HepG2 (cell line): Measurements from ENCODE around the gene TMEM53. TPM values are rescaled to one million over a fixed set of nuclear protein-coding genes. Genes with fewer than 3 reads are reported as not detected.

Experiments
- DNMT1 ChIP-seq: sonication (generic); formaldehyde crosslinking; IDR thresholded peaks from 2 replicates; pipeline ENCODE4 v1.5.1; 2020; ENCODE audit warnings: mild to moderate bottlenecking, missing genetic modification reagents
- FOSL2 ChIP-seq: sonication (generic); formaldehyde crosslinking; IDR thresholded peaks from 2 replicates; pipeline ENCODE4 v1.4.0; 2020; ENCODE audit warnings: missing genetic modification reagents
- GATAD1 ChIP-seq: IDR thresholded peaks from 2 replicates; pipeline ENCODE4 v1.6.1; 2016; ENCODE audit warnings: missing genetic modification reagents, missing compliant biosample characterization
- NFIB ChIP-seq: sonication (generic); formaldehyde crosslinking; IDR thresholded peaks from 2 replicates; pipeline ENCODE4 v1.9.0; 2021; ENCODE audit warnings: missing genetic modification reagents, mild to moderate bottlenecking, borderline replicate concordance
- SALL2 ChIP-seq: sonication (generic); formaldehyde crosslinking; IDR thresholded peaks from 2 replicates; pipeline ENCODE4 v1.8.1; 2023; ENCODE audit warnings: mild to moderate bottlenecking, missing genetic modification reagents, inconsistent platforms
- ZNF124 ChIP-seq: sonication (generic); formaldehyde crosslinking; IDR thresholded peaks from 2 replicates; pipeline ENCODE4 v1.4.0; 2020; ENCODE audit warnings: missing genetic modification reagents
- ZNF446 ChIP-seq: sonication (generic); formaldehyde crosslinking; IDR thresholded peaks from 2 replicates; pipeline ENCODE4 v1.5.0; 2020; ENCODE audit warnings: mild to moderate bottlenecking, missing genetic modification reagents
- ZSCAN29 ChIP-seq: sonication (generic); formaldehyde crosslinking; conservative IDR thresholded peaks from 2 replicates; pipeline ENCODE4 v1.4.0; 2020; ENCODE audit warnings: mild to moderate bottlenecking, missing genetic modification reagents
- polyA plus RNA-seq, 8 experiments: library from polyadenylated mRNA; depleted of rRNA in 3 of 8; stranded (reverse) in 7 of 8; unstranded in 1 of 8; fragments of >200 nt; fragmentation: Illumina TruSeq in 4 of 8; extraction: Trizol in 4 of 8; gene quantifications; 2 replicates each; pipeline versions ENCODE4 v1.2.1 to v1.2.3, GENCODE V29; 2011 to 2016; ENCODE audit warnings: low read depth in 4 of 8, missing spikeins in 1 of 8, mixed read lengths in 1 of 8; ENCODE audit not compliant: insufficient read depth in 1 of 8
- total RNA-seq, 5 experiments: library from RNA; depleted of rRNA; stranded (reverse); fragments of >200 nt; fragmentation: Illumina TruSeq; extraction: Trizol; gene quantifications; 2 replicates each; pipeline ENCODE4 v1.2.3, GENCODE V29; 2016; ENCODE audit warnings: low read depth in 1 of 5
- TF ChIP-seq, protein P1 (sequence below): sonication (generic); formaldehyde crosslinking; IDR thresholded peaks from 2 replicates; pipeline ENCODE4 v1.5.0; 2020; ENCODE audit warnings: missing genetic modification reagents
- TF ChIP-seq, protein P2 (sequence below): sonication (generic); formaldehyde crosslinking; conservative IDR thresholded peaks from 2 replicates; pipeline ENCODE4 v1.8.1; 2023; ENCODE audit warnings: missing genetic modification reagents
- TF ChIP-seq, protein P3 (sequence below): IDR thresholded peaks from 2 replicates; pipeline ENCODE4 v1.6.1; 2012; ENCODE audit warnings: inconsistent platforms
- TF ChIP-seq, protein P4 (sequence below): sonication (generic); formaldehyde crosslinking; IDR thresholded peaks from 2 replicates; pipeline ENCODE4 v1.4.0; 2020; ENCODE audit warnings: missing genetic modification reagents
- TF ChIP-seq, protein P5 (sequence below): sonication (generic); formaldehyde crosslinking; IDR thresholded peaks from 2 replicates; pipeline ENCODE4 v1.8.1; 2023; ENCODE audit warnings: mild to moderate bottlenecking, inconsistent platforms, moderate library complexity, missing genetic modification reagents, borderline replicate concordance
- TF ChIP-seq, protein P6 (sequence below): sonication (generic); formaldehyde crosslinking; IDR thresholded peaks from 2 replicates; pipeline ENCODE4 v1.4.0; 2020; ENCODE audit warnings: mild to moderate bottlenecking, missing genetic modification reagents
- TF ChIP-seq, protein P7 (sequence below): sonication (generic); formaldehyde crosslinking; IDR thresholded peaks from 2 replicates; pipeline ENCODE4 v1.4.0; 2020; ENCODE audit warnings: mild to moderate bottlenecking, missing genetic modification reagents

Gene TMEM53
- total and polyA plus RNA-seq, 2 of the 13 experiments (the other 11 are each of a cell fraction or from before 2014, with no cell fraction given), result 12.6 to 20.2 TPM

DNA sequence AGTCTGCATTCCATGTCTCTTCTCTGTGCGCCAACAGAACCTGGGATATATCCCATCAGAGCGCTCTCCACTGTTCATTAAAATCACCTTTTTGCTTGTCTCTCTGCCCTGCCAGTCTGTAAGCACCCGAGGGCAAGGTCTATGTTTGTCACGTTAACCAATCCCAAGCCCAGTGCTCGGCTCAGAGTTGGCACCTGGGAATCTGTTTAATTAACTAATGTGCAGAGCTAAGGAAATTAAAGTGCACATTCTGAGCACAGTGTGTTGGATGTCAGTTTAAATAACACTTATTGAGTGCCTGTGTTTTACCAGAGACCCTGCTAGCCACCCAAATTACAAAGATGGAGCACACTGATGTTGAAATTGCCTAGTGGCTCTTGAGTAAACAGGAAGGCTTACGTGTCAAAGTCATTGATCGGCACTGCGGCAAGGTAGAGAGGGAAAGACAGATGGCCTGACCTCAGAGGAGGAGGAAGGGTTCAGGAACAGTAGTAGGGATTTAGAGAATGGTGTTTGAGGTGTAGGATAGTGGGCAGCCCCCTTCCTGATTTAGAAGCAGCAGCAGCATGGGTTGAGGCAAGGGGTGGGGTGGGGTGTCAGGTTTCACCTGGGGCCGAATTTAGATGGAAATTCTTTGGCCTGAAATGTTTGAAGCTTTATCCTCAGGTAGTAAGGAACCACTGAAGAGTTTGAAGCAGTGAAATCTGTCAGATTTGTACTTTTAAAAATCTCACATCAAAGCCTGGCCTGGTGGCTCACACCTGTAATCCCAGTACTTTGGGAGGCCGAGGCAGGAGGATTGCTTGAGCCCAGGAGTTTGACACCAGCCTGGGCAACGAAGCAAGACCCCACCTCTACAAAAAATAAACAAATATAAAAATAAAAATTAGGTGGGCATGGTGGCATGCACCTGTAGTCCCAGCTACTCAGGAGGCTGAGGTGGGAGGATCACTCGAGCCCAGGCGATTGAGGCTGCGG lies 7.9 kb upstream of the TMEM53 start (continued):
- TF ChIP-seq, protein P1, sequence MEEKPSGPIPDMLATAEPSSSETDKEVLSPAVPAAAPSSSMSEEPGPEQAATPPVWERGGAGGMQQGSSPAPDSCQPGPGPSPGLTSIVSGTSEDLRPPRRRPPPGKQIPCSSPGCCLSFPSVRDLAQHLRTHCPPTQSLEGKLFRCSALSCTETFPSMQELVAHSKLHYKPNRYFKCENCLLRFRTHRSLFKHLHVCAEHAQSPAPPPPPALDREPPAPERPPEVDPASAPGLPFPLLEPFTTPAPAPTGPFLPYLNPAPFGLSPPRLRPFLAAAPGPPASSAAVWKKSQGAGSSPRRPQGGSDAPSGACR (CRISPR knock-in tag), result peak; percentile 59; the same call in 1 of the 2 replicates
- TF ChIP-seq FOSL2 (CRISPR knock-in tag) (peak; percentile 92), DNMT1 (no peak), ZNF446 (no peak), GATAD1 (CRISPR knock-in tag) (peak; percentile 64), NFIB (CRISPR knock-in tag) (no peak), ZNF124 (peak; percentile 47; the same call in 1 of the 2 replicates), SALL2 (CRISPR knock-in tag) (0 out of 2 replicates have a peak, but pooled peaks have one; percentile 60), ZSCAN29 (CRISPR knock-in tag) (peak; percentile 29; the same call in 1 of the 2 replicates)
- TF ChIP-seq, protein P2, sequence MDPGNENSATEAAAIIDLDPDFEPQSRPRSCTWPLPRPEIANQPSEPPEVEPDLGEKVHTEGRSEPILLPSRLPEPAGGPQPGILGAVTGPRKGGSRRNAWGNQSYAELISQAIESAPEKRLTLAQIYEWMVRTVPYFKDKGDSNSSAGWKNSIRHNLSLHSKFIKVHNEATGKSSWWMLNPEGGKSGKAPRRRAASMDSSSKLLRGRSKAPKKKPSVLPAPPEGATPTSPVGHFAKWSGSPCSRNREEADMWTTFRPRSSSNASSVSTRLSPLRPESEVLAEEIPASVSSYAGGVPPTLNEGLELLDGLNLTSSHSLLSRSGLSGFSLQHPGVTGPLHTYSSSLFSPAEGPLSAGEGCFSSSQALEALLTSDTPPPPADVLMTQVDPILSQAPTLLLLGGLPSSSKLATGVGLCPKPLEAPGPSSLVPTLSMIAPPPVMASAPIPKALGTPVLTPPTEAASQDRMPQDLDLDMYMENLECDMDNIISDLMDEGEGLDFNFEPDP, result no peak
- TF ChIP-seq, protein P3, sequence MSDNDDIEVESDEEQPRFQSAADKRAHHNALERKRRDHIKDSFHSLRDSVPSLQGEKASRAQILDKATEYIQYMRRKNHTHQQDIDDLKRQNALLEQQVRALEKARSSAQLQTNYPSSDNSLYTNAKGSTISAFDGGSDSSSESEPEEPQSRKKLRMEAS, result peak; percentile 85
- TF ChIP-seq, protein P4, sequence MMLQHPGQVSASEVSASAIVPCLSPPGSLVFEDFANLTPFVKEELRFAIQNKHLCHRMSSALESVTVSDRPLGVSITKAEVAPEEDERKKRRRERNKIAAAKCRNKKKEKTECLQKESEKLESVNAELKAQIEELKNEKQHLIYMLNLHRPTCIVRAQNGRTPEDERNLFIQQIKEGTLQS (CRISPR knock-in tag), result peak; percentile 66; the same call in 1 of the 2 replicates
- TF ChIP-seq, protein P5, sequence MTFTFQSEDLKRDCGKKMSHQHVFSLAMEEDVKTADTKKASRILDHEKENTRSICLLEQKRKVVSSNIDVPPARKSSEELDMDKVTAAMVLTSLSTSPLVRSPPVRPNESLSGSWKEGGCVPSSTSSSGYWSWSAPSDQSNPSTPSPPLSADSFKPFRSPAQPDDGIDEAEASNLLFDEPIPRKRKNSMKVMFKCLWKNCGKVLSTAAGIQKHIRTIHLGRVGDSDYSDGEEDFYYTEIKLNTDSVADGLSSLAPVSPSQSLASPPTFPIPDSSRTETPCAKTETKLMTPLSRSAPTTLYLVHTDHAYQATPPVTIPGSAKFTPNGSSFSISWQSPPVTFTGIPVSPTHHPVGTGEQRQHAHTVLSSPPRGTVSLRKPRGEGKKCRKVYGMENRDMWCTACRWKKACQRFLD (CRISPR knock-in tag), result no peak
- TF ChIP-seq, protein P6, sequence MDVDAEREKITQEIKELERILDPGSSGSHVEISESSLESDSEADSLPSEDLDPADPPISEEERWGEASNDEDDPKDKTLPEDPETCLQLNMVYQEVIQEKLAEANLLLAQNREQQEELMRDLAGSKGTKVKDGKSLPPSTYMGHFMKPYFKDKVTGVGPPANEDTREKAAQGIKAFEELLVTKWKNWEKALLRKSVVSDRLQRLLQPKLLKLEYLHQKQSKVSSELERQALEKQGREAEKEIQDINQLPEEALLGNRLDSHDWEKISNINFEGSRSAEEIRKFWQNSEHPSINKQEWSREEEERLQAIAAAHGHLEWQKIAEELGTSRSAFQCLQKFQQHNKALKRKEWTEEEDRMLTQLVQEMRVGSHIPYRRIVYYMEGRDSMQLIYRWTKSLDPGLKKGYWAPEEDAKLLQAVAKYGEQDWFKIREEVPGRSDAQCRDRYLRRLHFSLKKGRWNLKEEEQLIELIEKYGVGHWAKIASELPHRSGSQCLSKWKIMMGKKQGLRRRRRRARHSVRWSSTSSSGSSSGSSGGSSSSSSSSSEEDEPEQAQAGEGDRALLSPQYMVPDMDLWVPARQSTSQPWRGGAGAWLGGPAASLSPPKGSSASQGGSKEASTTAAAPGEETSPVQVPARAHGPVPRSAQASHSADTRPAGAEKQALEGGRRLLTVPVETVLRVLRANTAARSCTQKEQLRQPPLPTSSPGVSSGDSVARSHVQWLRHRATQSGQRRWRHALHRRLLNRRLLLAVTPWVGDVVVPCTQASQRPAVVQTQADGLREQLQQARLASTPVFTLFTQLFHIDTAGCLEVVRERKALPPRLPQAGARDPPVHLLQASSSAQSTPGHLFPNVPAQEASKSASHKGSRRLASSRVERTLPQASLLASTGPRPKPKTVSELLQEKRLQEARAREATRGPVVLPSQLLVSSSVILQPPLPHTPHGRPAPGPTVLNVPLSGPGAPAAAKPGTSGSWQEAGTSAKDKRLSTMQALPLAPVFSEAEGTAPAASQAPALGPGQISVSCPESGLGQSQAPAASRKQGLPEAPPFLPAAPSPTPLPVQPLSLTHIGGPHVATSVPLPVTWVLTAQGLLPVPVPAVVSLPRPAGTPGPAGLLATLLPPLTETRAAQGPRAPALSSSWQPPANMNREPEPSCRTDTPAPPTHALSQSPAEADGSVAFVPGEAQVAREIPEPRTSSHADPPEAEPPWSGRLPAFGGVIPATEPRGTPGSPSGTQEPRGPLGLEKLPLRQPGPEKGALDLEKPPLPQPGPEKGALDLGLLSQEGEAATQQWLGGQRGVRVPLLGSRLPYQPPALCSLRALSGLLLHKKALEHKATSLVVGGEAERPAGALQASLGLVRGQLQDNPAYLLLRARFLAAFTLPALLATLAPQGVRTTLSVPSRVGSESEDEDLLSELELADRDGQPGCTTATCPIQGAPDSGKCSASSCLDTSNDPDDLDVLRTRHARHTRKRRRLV, result no peak
- TF ChIP-seq, protein P7, sequence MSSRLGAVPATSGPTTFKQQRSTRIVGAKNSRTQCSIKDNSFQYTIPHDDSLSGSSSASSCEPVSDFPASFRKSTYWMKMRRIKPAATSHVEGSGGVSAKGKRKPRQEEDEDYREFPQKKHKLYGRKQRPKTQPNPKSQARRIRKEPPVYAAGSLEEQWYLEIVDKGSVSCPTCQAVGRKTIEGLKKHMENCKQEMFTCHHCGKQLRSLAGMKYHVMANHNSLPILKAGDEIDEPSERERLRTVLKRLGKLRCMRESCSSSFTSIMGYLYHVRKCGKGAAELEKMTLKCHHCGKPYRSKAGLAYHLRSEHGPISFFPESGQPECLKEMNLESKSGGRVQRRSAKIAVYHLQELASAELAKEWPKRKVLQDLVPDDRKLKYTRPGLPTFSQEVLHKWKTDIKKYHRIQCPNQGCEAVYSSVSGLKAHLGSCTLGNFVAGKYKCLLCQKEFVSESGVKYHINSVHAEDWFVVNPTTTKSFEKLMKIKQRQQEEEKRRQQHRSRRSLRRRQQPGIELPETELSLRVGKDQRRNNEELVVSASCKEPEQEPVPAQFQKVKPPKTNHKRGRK, result no peak
